Measurements from ENCODE around the gene CARD19. TPM values are rescaled to one million over a fixed set of nuclear protein-coding genes. Genes with fewer than 3 reads are reported as not detected.

CARD19 gene
- total RNA-seq, 1 donor from 2014 or later, result 13.2 TPM

GRCh38 chr9:93083592-93084470, 12.2 kb upstream of the CARD19 start:
- Mint-ChIP-seq H3K4me1 (ENCODE audit: unreplicated experiment) (no peaks in the 10 kb centered on the region), H3K9me3 (ENCODE audit: unreplicated experiment) (no peaks in the 10 kb centered on the region), H3K4me3 (ENCODE audit: unreplicated experiment) (peak overlapping the region; percentile 34), H3K36me3 (ENCODE audit: low read depth, unreplicated experiment) (no peaks in the 10 kb centered on the region), H3K27ac (ENCODE audit: unreplicated experiment) (peak overlapping the region; percentile 5), H3K27me3 (ENCODE audit: unreplicated experiment) (peaks cover 1% of the 10 kb centered on the region)
- TF ChIP-seq CTCF (IDR thresholded peaks at IDR 0.05; ENCODE audit: unreplicated experiment), result no peak
- DNase-seq (ENCODE audit: low spot score), result no peak

GRCh38 chr9:93084471-93084881, 11.5 kb upstream of the CARD19 start:
- no peak overlapping the region for H3K27ac Mint-ChIP-seq (ENCODE audit: unreplicated experiment)
- no peak for TF ChIP-seq CTCF (IDR thresholded peaks at IDR 0.05; ENCODE audit: unreplicated experiment)
- no peak for DNase-seq (ENCODE audit: low spot score)
- H3K4me1 Mint-ChIP-seq (ENCODE audit: unreplicated experiment), result no peaks in the 10 kb centered on the region
- no peak overlapping the region for H3K4me3 Mint-ChIP-seq (ENCODE audit: unreplicated experiment)
- H3K36me3 Mint-ChIP-seq (ENCODE audit: low read depth, unreplicated experiment), result no peaks in the 10 kb centered on the region
- no peaks in the 10 kb centered on the region for H3K9me3 Mint-ChIP-seq (ENCODE audit: unreplicated experiment)
- peaks cover 1% of the 10 kb centered on the region for H3K27me3 Mint-ChIP-seq (ENCODE audit: unreplicated experiment)

- H3K27me3 Mint-ChIP-seq (ENCODE audit: unreplicated experiment), result peaks cover 4% of the 10 kb centered on the region
- no peak for DNase-seq (ENCODE audit: low spot score)
- no peak overlapping the region for H3K4me3 Mint-ChIP-seq (ENCODE audit: unreplicated experiment)
- no peaks in the 10 kb centered on the region for H3K9me3 Mint-ChIP-seq (ENCODE audit: unreplicated experiment)
- H3K36me3 Mint-ChIP-seq (ENCODE audit: low read depth, unreplicated experiment), result no peaks in the 10 kb centered on the region
- no peak for TF ChIP-seq CTCF (IDR thresholded peaks at IDR 0.05; ENCODE audit: unreplicated experiment)
- no peak overlapping the region for H3K27ac Mint-ChIP-seq (ENCODE audit: unreplicated experiment)
- H3K4me1 Mint-ChIP-seq (ENCODE audit: unreplicated experiment), result peaks cover 2% of the 10 kb centered on the region
Measured at GRCh38 chr9:93085676-93086075, 10.3 kb upstream of the CARD19 start.

GRCh38 chr9:93086447-93087224, 9.4 kb upstream of the CARD19 start:
- no peak for DNase-seq (ENCODE audit: low spot score)
- Mint-ChIP-seq H3K9me3 (ENCODE audit: unreplicated experiment) (no peaks in the 10 kb centered on the region), H3K4me1 (ENCODE audit: unreplicated experiment) (peaks cover 2% of the 10 kb centered on the region), H3K27me3 (ENCODE audit: unreplicated experiment) (peaks cover 4% of the 10 kb centered on the region), H3K27ac (ENCODE audit: unreplicated experiment) (peak overlapping the region; percentile 11), H3K4me3 (ENCODE audit: unreplicated experiment) (no peak overlapping the region), H3K36me3 (ENCODE audit: low read depth, unreplicated experiment) (no peaks in the 10 kb centered on the region)
- no peak for TF ChIP-seq CTCF (IDR thresholded peaks at IDR 0.05; ENCODE audit: unreplicated experiment)

All from endothelial cell (in vitro differentiated cells).